OCI-LY7 (cell line): ENCODE results near the gene ZFAND2A. TPM values are rescaled to one million over a fixed set of nuclear protein-coding genes. Genes with fewer than 3 reads are reported as not detected.
"Not testable (repeated sequence)": the region's sequence is repeated elsewhere in the genome, so short reads cannot be mapped to it uniquely, and the experiment has no call there.

Experiments used
- BruUV-seq: library from RNA; stranded (reverse); fragments of 400-500 nt; replicated peaks from 2 replicates; lab custom pipeline; 2021; lab: Mats Ljungman, UMichigan
- CTCF ChIA-PET: fragments of 300-600 bp; sonication (Branson Sonifier 250); formaldehyde crosslinking; loops from one replicate; lab custom pipeline; 2022; ENCODE audit warnings: antibody characterized with exemption; ENCODE audit not compliant: unreplicated experiment; lab: Charles Lee
- POLR2A ChIA-PET: fragments of 300-600 bp; sonication (Branson Sonifier 250); formaldehyde crosslinking; loops from one replicate; lab custom pipeline; 2022; ENCODE audit warnings: antibody characterized with exemption; lab: Charles Lee
- DNase-seq: peaks from one replicate; pipeline ENCODE4 v3.0.0-alpha.2; 2015; ENCODE audit warnings: low spot score
- H2AFZ ChIP-seq: fragments of 200-600 bp; sonication (generic), shearing (Covaris generic); 2 replicates; pipeline ENCODE4 v1.6.1; 2014; ENCODE audit warnings: mild to moderate bottlenecking, antibody characterized with exemption, low read length, moderate library complexity
- H3K27ac ChIP-seq: fragments of 200-600 bp; sonication (generic); 2 replicates; pipeline ENCODE4 v1.5.1; 2014; ENCODE audit warnings: mixed run types, low read depth, mild to moderate bottlenecking, moderate library complexity, low read length, inconsistent platforms; ENCODE audit not compliant: poor library complexity, severe bottlenecking
- H3K36me3 ChIP-seq: fragments of 200-600 bp; sonication (generic); 2 replicates; pipeline ENCODE4 v1.6.1; 2014; ENCODE audit warnings: mild to moderate bottlenecking, antibody characterized with exemption, low read length, moderate library complexity, mixed read lengths; ENCODE audit not compliant: insufficient read depth
- H3K4me1 ChIP-seq: fragments of 200-600 bp; sonication (generic); 2 replicates; pipeline ENCODE4 v1.5.1; 2014; ENCODE audit warnings: mild to moderate bottlenecking, low read length; ENCODE audit not compliant: insufficient read depth, poor library complexity, severe bottlenecking
- H3K4me2 ChIP-seq: fragments of 200-600 bp; sonication (generic); 2 replicates; pipeline ENCODE4 v1.6.1; 2014; ENCODE audit warnings: mild to moderate bottlenecking, low read length
- H3K4me3 ChIP-seq: fragments of 200-600 bp; sonication (generic); 2 replicates; pipeline ENCODE4 v1.5.1; 2014; ENCODE audit warnings: mild to moderate bottlenecking, low read depth, low read length; ENCODE audit not compliant: poor library complexity, severe bottlenecking
- H3K79me2 ChIP-seq: fragments of 200-600 bp; sonication (generic); 2 replicates; pipeline ENCODE4 v1.6.1; 2016; ENCODE audit warnings: low read depth, mild to moderate bottlenecking, low read length, moderate library complexity, mixed read lengths; ENCODE audit not compliant: insufficient read depth
- H3K9me2 ChIP-seq: fragments of 200-600 bp; sonication (generic); 2 replicates; pipeline ENCODE4 v1.6.1; 2016; ENCODE audit warnings: mild to moderate bottlenecking, low read length, mixed read lengths; ENCODE audit not compliant: insufficient read depth
- H3K9me3 ChIP-seq: fragments of 200-600 bp; sonication (generic); 2 replicates; pipeline ENCODE4 v1.6.1; 2014; ENCODE audit warnings: mild to moderate bottlenecking, mixed run types, low read length, mixed read lengths
- H4K20me1 ChIP-seq: fragments of 200-600 bp; sonication (generic); 2 replicates; pipeline ENCODE4 v1.6.1; 2014; ENCODE audit warnings: mild to moderate bottlenecking, antibody characterized with exemption, low read length, moderate library complexity, mixed read lengths; ENCODE audit not compliant: insufficient read depth
- CTCF ChIP-seq: fragments of 200-600 bp; sonication (generic); conservative IDR thresholded peaks from 2 replicates; pipeline ENCODE4 v1.5.1; 2014; ENCODE audit warnings: mild to moderate bottlenecking, antibody characterized with exemption, low read length, moderate library complexity, mixed read lengths
- EZH2phosphoT487 ChIP-seq: fragments of 200-600 bp; sonication (generic); IDR thresholded peaks from 2 replicates; pipeline ENCODE4 v1.6.1; 2018; ENCODE audit warnings: low read depth, borderline replicate concordance, mild to moderate bottlenecking, mixed run types, antibody characterized with exemption, low read length, moderate library complexity, mixed read lengths
- intact Hi-C: fragments of 100-400 bp; cut with micrococcal nuclease; formaldehyde crosslinking; loops from one replicate; pipeline ENCODE4 v1.10.0; 2022; ENCODE audit not compliant: unreplicated experiment
- total RNA-seq, 2 experiments: library from RNA; depleted of rRNA in 1 of 2; stranded (reverse); fragments of >200 nt in 1 of 2; shearing (Covaris generic) in 1 of 2; gene quantifications; 2 replicates each; pipeline ENCODE4 v1.2.3, GENCODE V29; 2014 to 2022

Gene ZFAND2A
- total RNA-seq, 2 experiments from 2014 or later: 20.4 to 22.9 TPM

GRCh38 chr7:1116383-1117008 lies 43.5 kb downstream of the ZFAND2A start:
- H3K9me2 ChIP-seq, H3K4me2 ChIP-seq, H3K4me3 ChIP-seq, BruUV-seq, DNase-seq, H3K9me3 ChIP-seq, H2AFZ ChIP-seq, CTCF ChIA-PET, H3K27ac ChIP-seq, intact Hi-C loops, H4K20me1 ChIP-seq, H3K79me2 ChIP-seq: not testable (repeated sequence)
- peaks cover 13% of the 10 kb centered on the region for H3K4me1 ChIP-seq
- POLR2A ChIA-PET: interaction anchor here (0.6 kb wide), 1 partner anchor 74 kb away, joined by 3 read pairs; no protein-coding TSS in a partner anchor
- H3K36me3 ChIP-seq: peaks cover 11% of the 10 kb centered on the region

DNA sequence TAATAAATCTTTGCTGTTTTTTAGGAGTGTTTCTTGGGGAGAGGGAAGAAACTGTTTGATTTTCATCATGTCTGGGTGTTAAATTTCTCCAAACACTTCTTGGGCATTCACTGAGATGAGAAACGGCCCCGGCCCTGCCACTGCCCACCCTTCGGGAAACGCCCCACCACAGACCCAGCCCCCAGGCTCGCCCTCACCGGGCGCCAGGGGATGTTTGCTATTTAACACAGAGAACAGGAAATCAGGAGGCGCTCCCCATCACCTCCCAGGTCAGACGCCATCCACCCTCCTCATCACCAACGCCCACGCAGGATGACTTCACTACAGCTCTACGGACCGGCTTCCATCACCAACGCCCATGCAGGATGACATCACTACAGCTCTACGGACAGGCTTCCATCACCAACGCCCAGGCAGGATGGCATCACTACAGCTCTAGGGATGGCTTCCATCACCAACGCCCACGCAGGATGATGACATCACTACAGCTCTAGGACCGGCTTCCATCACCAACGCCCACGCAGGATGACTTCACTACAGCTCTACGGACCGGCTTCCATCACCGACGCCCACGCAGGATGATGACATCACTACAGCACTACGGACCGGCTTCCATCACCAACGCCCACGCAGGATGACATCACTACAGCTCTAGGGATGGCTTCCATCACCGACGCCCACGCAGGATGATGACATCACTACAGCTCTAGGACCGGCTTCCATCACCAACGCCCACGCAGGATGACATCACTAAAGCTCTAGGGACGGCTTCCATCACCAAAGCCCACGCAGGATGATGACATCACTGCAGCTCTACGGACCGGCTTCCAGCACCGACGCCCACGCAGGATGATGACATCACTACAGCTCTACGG lies 44.6 kb downstream of the ZFAND2A start:
- DNase-seq, H3K4me2 ChIP-seq, H3K9me3 ChIP-seq, intact Hi-C loops, BruUV-seq, H2AFZ ChIP-seq, H3K27ac ChIP-seq, H3K9me2 ChIP-seq, H3K79me2 ChIP-seq, H4K20me1 ChIP-seq, CTCF ChIA-PET, H3K4me3 ChIP-seq: not testable (repeated sequence)
- peaks cover 11% of the 10 kb centered on the region for H3K36me3 ChIP-seq
- POLR2A ChIA-PET: interaction anchor here (0.6 kb wide), 1 partner anchor 73 kb away, joined by 3 read pairs; no protein-coding TSS in a partner anchor
- H3K4me1 ChIP-seq: peaks cover 18% of the 10 kb centered on the region

DNA sequence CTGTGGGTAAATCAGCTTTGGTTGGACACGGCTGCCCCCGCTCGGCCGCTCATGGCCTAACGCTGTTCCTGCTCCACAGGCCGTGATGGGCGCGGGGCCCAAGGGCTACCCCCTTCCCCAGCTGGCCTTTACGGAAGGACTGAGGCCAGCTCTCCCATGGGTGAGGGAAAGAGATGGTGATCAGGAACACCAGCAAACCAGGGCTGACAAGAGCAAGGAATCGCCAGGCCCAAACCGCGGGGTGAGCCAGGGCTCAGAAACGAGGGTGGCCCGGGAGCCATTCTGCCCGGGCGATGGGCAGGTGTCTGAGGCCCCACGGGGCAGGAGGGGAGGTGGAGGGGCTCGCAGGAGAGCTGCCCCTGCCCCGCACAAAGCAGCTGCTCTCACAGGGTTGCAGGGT lies 45.5 kb downstream of the ZFAND2A start:
- peaks cover 11% of the 10 kb centered on the region for H3K36me3 ChIP-seq
- TF ChIP-seq CTCF: no peak
- no peak for TF ChIP-seq EZH2phosphoT487
- H3K4me2 ChIP-seq: no peak overlapping the region
- no peaks in the 10 kb centered on the region for H3K9me2 ChIP-seq
- CTCF ChIA-PET: no interaction called here
- no TSS peak for BruUV-seq
- POLR2A ChIA-PET: no interaction called here
- no peak overlapping the region for H3K4me3 ChIP-seq
- H3K4me1 ChIP-seq: peaks cover 17% of the 10 kb centered on the region
- H3K27ac ChIP-seq: no peak overlapping the region
- intact Hi-C loops: no loop called here
- H3K79me2 ChIP-seq: no peaks in the 10 kb centered on the region
- H4K20me1 ChIP-seq: peaks cover 5% of the 10 kb centered on the region; the same call in 1 of the 2 replicates
- no peaks in the 10 kb centered on the region for H3K9me3 ChIP-seq
- no peak overlapping the region for H2AFZ ChIP-seq
- no peak for DNase-seq
